ENCODE data around the gene DOCK1.

The DOCK1 gene

GRCh38 chr10:127450644-127451043 lies 545.4 kb downstream of the DOCK1 start:
- no peak for DNase-seq

DNA sequence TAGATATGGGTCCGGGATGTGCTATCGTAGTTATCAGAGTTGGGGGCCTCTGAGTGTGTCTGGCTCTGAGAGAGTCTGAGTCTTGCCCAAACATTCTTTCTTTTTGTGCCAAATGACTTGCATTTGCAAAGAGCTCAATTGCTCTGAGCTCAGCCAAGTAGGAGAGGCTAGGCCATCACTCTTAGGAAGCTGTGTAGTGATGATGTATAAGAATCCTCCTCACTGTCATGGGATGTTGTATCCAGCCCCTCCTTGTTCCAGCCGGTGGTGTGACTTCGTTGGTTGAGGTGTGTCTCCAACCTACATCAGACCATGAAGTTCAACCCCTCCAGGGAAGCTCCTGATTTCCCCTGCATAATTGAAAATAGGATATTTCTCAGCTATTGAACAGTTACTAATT lies 546.4 kb downstream of the DOCK1 start:
- DNase-seq = no peak

DNA sequence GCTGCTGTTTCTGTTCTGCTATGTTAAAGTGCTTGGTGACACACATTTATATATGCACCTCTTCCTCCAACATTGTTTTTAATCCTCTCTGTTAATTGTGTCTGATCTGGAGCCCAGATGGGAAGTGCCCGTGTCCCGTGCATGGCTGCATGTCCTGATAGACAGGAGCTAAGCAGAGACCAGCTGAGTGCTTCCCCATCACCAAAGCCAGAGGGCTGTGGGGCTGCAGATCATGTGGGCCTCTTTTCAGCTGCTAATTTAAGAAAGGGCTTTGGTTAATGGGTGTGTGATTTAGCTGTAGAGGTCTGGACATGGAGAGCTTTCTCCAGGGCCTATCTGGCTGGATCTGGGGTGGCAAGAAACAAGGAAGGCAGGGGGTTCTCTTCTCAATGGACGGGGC lies 547.3 kb downstream of the DOCK1 start:
- no peak for DNase-seq

GRCh38 chr10:127453706-127454105 lies 548.5 kb downstream of the DOCK1 start:
- DNase-seq = no peak

- no peak for DNase-seq
Observed at GRCh38 chr10:127456122-127456521, 550.9 kb downstream of the DOCK1 start.

GRCh38 chr10:127458016-127458810 lies 553.0 kb downstream of the DOCK1 start:
- DNase-seq = no peak

DNA sequence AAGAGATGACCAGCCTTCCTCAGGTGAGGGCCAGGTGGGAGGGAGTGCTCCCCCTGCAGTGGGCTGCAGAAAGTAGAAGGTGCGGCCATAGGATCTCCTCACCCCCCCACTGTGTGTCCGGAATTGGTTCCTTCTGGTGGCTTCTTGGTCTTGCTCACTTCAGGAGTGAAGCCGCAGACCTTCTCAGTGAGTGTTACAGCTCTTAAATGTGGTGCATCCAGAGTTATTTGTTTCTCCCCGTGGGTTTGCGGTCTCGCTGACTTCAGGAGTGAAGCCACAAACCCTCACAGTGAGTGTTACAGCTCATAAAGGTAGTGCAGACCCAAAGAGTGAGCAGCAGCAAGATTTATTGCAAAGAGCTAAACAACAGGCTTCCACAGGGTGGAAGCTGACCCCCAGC lies 553.6 kb downstream of the DOCK1 start:
- DNase-seq = no peak

- DNase-seq = no peak
Observed at GRCh38 chr10:127459918-127460317, 554.7 kb downstream of the DOCK1 start.

- DNase-seq = no peak
Observed at GRCh38 chr10:127462643-127463295, 557.5 kb downstream of the DOCK1 start.

DNA sequence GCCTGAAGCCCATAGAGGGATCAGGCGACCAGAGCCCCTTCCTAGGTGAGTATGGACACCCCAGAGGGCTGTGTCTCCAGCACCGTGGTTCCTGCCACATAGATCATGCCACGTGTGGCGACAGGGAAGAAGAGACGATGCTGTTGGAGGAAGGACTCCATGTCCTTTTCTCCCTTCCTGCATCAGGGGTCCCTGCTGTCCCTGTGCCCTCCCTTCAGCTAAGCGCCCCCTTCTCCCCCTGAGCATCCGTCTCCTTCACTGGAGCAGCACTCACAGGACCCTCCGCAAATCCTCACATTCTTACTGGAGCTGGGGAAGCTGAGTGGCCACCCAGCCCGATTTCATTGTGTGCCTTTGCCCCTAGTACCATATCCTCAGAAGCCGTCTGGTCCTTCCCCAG lies 558.3 kb downstream of the DOCK1 start:
- no peak for DNase-seq

- no peak for DNase-seq
Observed at GRCh38 chr10:127464561-127464960, 559.3 kb downstream of the DOCK1 start.

- DNase-seq = no peak
Observed at GRCh38 chr10:127467811-127468210, 562.6 kb downstream of the DOCK1 start.

- DNase-seq = no peak
Observed at GRCh38 chr10:127468632-127469031, 563.4 kb downstream of the DOCK1 start.

DNA sequence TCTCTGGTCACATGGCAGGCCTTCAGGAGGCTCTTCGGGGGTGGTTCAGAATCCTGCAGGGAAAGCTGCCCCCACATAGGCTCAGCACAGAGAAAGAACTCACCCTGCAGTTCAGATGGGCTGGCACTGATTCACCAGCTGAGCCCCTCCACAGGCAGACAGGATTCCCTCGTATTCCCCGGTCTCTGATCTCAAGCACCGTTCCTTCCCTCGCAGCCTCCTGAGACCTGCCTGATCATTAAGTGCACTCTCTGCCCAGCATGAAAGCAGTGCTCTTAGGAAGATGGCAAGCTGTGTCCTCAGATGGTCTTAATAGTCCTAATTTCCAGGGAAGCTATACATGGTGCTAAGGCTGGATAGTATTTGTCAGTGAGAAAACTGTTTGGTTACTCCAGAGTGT lies 565.7 kb downstream of the DOCK1 start:
- no peak for DNase-seq

DNA sequence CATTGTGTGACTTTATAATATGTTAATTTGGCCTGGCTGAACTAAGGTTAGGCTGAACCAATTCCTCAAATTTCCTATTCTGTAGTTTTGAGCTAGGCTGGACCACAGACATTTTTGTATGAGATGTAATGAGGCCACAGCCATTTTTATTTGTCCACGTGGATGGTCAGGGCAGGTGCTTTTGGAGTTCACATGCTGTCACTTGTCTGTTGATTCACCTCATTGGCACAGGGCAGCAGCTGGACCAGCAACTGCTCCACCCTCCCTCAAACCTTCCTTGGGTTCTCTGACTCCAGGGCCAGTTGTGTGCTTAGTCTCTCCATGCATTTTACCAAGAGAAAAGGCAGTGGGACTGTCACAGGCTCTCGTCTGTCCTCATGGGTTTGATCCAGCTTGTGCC lies 567.7 kb downstream of the DOCK1 start:
- no peak for DNase-seq

GRCh38 chr10:127474501-127474900 lies 569.3 kb downstream of the DOCK1 start:
- DNase-seq = no peak

GRCh38 chr10:127485153-127485857 lies 580.1 kb downstream of the DOCK1 start:
- no peak for DNase-seq

DNA sequence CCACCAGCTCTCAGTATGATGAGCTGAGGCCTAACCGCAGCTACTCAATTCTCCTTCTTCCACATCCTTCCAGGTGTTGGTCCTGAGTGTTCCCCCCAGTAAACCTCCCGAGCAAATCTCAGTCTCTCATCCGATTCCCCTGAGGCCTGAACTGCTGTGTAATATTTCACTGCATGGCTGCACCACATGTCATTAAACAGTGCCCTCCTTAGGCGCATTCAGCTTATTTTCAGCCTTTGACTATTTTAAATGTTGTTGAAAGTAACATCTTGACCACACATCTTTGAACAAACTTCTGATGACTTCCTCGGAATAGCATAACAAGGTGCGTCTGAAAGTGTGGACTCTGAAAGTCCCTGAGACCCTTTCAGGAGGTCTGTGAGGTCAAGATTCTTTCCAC lies 581.1 kb downstream of the DOCK1 start:
- DNase-seq = no peak

GRCh38 chr10:127492607-127493250 lies 587.5 kb downstream of the DOCK1 start:
- no peak for DNase-seq

DNA sequence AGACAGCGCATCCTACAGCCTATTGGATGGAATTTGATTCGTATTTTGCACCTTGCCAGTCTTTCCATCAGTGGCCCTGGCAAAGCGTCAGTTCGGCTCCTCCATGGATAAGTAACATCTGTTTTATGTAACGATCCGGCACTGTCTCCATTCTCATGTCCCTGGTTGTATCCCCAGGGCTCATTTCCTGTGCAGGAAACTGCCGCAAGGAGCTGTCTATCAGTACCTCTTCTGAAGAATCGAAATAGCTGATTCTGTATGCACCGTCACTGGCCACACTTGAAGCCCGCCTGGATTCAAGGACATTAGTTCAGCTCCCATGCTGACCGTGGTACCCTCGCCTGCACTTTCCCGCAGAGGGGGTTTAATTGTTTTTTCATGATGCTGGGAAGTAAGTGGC lies 590.8 kb downstream of the DOCK1 start:
- no peak for DNase-seq

DNA sequence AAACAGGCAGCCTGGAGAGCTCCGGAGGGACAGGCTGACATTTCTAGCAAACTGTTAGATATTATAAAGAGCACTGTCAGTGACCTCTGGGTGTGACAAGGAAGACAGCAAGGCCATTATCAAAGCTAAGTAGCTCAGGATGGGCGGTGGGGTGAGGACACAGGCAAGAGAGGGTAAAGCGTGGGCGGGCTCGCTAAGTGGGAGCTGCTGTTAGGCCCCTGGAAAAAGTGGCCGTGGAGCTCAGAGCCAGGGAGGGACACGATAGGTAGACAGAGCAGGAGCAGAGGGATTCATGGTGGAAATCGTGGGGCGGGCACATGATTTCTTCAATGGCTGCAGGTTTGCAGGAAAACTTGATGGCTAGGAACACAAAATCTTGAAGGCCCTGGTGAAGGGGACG lies 592.5 kb downstream of the DOCK1 start:
- no peak for DNase-seq

DNA sequence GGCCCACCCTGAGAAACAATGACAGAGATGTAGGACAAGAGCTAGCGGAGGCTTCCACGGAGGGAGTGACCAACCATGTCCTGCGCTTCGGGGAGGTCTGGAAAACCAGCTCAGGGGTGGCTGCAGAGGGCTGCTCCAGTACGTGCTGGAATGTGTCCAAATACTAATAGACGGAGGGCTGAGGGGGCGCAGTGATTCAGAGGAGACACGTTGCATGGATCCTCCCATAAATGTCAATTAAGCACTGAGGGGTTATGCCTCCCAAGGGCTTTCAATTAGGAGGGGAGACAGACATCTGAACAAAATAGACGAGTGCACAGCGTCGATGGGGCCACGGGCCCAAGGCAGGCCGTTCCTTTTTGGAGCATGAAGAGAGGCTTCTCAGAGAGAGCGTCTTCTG lies 592.9 kb downstream of the DOCK1 start:
- DNase-seq = no peak

GRCh38 chr10:127500127-127500526 lies 594.9 kb downstream of the DOCK1 start:
- no peak for DNase-seq
